ENCODE measurements around the gene EXT2. TPM values are rescaled to one million over a fixed set of nuclear protein-coding genes. Genes with fewer than 3 reads are reported as not detected.

EXT2 gene
- total and polyA plus RNA-seq, 2 experiments from 2014 or later = 44.1 to 53.1 TPM

- no peaks in the 10 kb centered on the region for H3K27me3 ChIP-seq
- TF ChIP-seq CTCF (IDR thresholded peaks at IDR 0.05; ENCODE audit: low read depth, low read length) = peak; percentile 78
- H3K27ac ChIP-seq = no peak overlapping the region
- H3K36me3 ChIP-seq = peaks cover 3% of the 10 kb centered on the region
- peak; percentile 69 to 73 for DNase-seq (ENCODE audit: low read depth in 1 of 2, low spot score in 1 of 2)
- H3K9me3 ChIP-seq (ENCODE audit: low read depth) = no peaks in the 10 kb centered on the region
- peaks cover 13% of the 10 kb centered on the region for H3K4me1 ChIP-seq (ENCODE audit: low read depth)
- no peak overlapping the region for H3K4me3 ChIP-seq
These were observed 38.0 kb downstream of the EXT2 start for GRCh38 chr11:44133335-44133946.

GRCh38 chr11:44134625-44135024 lies 39.1 kb downstream of the EXT2 start:
- H3K9me3 ChIP-seq (ENCODE audit: low read depth) = no peaks in the 10 kb centered on the region
- peaks cover 25% of the 10 kb centered on the region for H3K4me1 ChIP-seq (ENCODE audit: low read depth)
- H3K4me3 ChIP-seq = no peak overlapping the region
- H3K27ac ChIP-seq = no peak overlapping the region
- peaks cover 3% of the 10 kb centered on the region for H3K36me3 ChIP-seq
- H3K27me3 ChIP-seq = no peaks in the 10 kb centered on the region
- no peak for TF ChIP-seq CTCF (IDR thresholded peaks at IDR 0.05; ENCODE audit: low read depth, low read length)
- no peak for DNase-seq (ENCODE audit: low read depth in 1 of 2, low spot score in 1 of 2)

GRCh38 chr11:44136176-44136945 lies 40.9 kb downstream of the EXT2 start:
- Histone ChIP-seq H3K4me3 (no peak overlapping the region), H3K27ac (peak overlapping the region; percentile 11), H3K27me3 (no peaks in the 10 kb centered on the region), H3K9me3 (ENCODE audit: low read depth) (no peaks in the 10 kb centered on the region), H3K36me3 (peaks cover under 1% of the 10 kb centered on the region), H3K4me1 (ENCODE audit: low read depth) (peaks cover 39% of the 10 kb centered on the region)
- TF ChIP-seq CTCF (IDR thresholded peaks at IDR 0.05; ENCODE audit: low read depth, low read length) = no peak
- peak in 1 of 2 donors; percentile 9 for DNase-seq (ENCODE audit: low read depth in 1 of 2, low spot score in 1 of 2)

- Histone ChIP-seq H3K27me3 (no peaks in the 10 kb centered on the region), H3K4me3 (no peak overlapping the region), H3K4me1 (ENCODE audit: low read depth) (peaks cover 39% of the 10 kb centered on the region), H3K9me3 (ENCODE audit: low read depth) (no peaks in the 10 kb centered on the region), H3K27ac (no peak overlapping the region), H3K36me3 (no peaks in the 10 kb centered on the region)
- DNase-seq (ENCODE audit: low read depth in 1 of 2, low spot score in 1 of 2) = no peak
- TF ChIP-seq CTCF (IDR thresholded peaks at IDR 0.05; ENCODE audit: low read depth, low read length) = no peak
These were observed 41.6 kb downstream of the EXT2 start for GRCh38 chr11:44137057-44137456.

GRCh38 chr11:44138286-44138685 lies 42.8 kb downstream of the EXT2 start:
- no peak for TF ChIP-seq CTCF (IDR thresholded peaks at IDR 0.05; ENCODE audit: low read depth, low read length)
- no peak overlapping the region for H3K4me3 ChIP-seq
- peaks cover 39% of the 10 kb centered on the region for H3K4me1 ChIP-seq (ENCODE audit: low read depth)
- H3K36me3 ChIP-seq = no peaks in the 10 kb centered on the region
- no peak overlapping the region for H3K27ac ChIP-seq
- no peaks in the 10 kb centered on the region for H3K9me3 ChIP-seq (ENCODE audit: low read depth)
- no peaks in the 10 kb centered on the region for H3K27me3 ChIP-seq
- DNase-seq (ENCODE audit: low read depth in 1 of 2, low spot score in 1 of 2) = no peak

All from cardiac muscle cell (in vitro differentiated cells and primary cell).